Cardiac fibroblast (primary cell): ENCODE results near the gene CYB561D1.

ENCODE experiments used
- DNase-seq, 2 donors: peaks; one replicate each; pipeline versions ENCODE4 v3.0.0 to v3.0.0-alpha.2; 2010; ENCODE audit warnings: low read depth in 2 of 2
- H3K4me3 ChIP-seq, 2 donors: replicated peaks in 1 of 2; 1 replicate in 1 of 2; 2 replicates in 1 of 2; pipeline ENCODE4 v1.5.1; 2011; ENCODE audit warnings: low read depth in 2 of 2, low read length in 2 of 2, mild to moderate bottlenecking in 2 of 2, moderate library complexity in 1 of 2
- TF ChIP-seq, protein P1 (sequence below): IDR thresholded peaks from one replicate; pipeline ENCODE4 v1.5.1; 2011; ENCODE audit warnings: low read depth, mild to moderate bottlenecking, low read length, inconsistent platforms

The CYB561D1 gene

DNA sequence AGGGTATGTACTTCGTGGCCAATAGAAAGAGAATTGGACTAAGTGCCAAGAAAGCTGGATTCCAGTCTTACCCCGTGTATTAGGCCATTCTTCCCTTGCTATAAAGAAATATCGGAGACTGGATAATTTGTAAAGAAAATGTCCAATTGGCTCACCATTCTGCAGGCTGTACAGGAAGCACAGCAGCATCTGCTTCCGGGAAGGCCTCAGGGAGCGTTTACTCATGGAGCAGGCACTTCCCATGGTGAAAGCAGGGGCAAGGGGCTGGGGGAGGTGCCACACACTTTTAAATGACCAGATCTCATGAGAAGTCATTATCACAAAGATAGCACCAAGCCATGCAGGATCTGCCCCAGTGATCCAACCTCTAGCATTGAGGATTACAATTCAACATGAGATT lies 23.4 kb downstream of the CYB561D1 start:
- no peak overlapping the region for H3K4me3 ChIP-seq
- TF ChIP-seq, protein P1, sequence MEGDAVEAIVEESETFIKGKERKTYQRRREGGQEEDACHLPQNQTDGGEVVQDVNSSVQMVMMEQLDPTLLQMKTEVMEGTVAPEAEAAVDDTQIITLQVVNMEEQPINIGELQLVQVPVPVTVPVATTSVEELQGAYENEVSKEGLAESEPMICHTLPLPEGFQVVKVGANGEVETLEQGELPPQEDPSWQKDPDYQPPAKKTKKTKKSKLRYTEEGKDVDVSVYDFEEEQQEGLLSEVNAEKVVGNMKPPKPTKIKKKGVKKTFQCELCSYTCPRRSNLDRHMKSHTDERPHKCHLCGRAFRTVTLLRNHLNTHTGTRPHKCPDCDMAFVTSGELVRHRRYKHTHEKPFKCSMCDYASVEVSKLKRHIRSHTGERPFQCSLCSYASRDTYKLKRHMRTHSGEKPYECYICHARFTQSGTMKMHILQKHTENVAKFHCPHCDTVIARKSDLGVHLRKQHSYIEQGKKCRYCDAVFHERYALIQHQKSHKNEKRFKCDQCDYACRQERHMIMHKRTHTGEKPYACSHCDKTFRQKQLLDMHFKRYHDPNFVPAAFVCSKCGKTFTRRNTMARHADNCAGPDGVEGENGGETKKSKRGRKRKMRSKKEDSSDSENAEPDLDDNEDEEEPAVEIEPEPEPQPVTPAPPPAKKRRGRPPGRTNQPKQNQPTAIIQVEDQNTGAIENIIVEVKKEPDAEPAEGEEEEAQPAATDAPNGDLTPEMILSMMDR = no peak
- no peak for DNase-seq

DNA sequence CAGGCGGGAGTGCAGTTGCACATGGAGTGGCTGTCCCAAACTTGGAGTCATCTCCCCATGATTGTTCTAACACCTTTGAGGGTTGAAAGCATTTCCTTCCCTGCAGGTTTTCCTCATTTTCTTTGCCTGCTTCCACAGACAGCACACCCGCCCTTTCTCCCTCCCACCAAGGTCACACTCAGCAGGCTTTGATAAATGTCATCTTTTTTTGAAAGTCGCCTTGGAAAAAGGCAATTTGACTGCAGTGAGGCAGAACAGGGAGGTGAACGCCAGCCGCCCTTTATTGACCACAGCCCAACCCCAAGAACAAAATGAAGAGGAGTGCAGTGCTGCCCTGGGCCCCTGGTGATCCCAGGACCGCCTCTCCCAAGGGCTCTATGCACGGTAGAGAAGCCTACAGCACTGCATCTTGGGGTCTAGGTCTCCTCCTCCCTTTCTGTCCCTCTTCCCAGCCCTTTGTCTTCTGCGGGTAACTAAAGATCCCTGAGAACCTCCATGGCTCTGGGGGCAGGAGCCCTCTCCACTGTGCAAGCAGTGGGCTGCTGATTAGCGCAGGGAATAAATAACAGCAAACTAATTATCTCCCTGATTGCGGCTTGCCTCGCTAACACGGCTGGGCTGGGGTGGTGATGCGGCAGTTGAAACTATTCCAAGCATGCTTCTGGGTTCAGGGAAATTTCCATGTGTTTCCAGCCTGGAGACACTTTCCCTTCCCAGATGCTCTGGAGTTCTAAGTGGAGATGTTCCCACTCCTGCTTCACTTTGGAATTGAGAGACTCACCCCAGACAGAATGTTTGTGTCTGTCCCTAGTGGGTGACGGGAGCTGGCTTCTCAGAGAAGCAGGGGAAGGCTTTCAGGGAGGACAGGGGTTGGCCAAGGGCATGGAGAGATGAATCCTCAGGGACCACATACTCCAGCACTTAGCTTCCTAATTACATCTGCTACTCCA lies 27.4 kb downstream of the CYB561D1 start:
- DNase-seq = no peak
- TF ChIP-seq, protein P1 = no peak
- no peak overlapping the region for H3K4me3 ChIP-seq

GRCh38 chr1:109522026-109522425 lies 28.1 kb downstream of the CYB561D1 start:
- DNase-seq = no peak
- no peak overlapping the region for H3K4me3 ChIP-seq
- TF ChIP-seq, protein P1 = no peak

GRCh38 chr1:109523706-109524105 lies 29.8 kb downstream of the CYB561D1 start:
- no peak for DNase-seq
- TF ChIP-seq, protein P1 = no peak
- H3K4me3 ChIP-seq = no peak overlapping the region

DNA sequence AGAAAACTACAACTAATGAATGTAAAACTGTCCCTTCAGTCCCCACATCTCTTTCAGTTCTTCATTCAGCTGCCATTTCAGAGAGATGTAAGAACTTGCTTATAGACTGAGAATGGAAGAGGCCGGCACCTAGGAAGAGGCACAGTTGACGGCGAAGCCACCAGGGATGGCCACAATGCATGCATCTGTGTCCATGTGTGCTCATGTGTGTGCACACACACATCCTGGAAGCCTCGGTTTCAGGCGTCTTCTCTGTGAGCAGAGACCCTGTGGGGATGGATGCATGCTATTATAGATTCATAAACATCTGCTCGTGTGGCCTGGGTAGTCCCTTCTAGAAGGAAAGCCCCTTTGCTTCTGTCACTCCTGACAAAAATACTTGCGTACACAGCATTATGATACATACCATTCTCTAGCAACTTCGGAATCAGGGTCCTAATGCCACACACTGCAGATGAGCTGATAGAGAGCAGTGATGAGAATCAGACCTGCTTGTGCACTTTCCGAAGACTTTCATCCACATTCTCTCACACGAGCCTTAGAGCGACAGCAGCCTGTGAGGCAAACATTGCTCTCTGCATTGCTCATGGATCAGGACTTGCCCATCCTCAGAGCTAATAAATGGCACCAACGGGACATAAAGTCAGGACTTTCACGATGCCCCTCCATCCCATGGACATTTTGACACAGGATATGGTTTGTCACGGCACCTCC lies 33.4 kb downstream of the CYB561D1 start:
- DNase-seq = no peak
- H3K4me3 ChIP-seq = no peak overlapping the region
- TF ChIP-seq, protein P1 = no peak

DNA sequence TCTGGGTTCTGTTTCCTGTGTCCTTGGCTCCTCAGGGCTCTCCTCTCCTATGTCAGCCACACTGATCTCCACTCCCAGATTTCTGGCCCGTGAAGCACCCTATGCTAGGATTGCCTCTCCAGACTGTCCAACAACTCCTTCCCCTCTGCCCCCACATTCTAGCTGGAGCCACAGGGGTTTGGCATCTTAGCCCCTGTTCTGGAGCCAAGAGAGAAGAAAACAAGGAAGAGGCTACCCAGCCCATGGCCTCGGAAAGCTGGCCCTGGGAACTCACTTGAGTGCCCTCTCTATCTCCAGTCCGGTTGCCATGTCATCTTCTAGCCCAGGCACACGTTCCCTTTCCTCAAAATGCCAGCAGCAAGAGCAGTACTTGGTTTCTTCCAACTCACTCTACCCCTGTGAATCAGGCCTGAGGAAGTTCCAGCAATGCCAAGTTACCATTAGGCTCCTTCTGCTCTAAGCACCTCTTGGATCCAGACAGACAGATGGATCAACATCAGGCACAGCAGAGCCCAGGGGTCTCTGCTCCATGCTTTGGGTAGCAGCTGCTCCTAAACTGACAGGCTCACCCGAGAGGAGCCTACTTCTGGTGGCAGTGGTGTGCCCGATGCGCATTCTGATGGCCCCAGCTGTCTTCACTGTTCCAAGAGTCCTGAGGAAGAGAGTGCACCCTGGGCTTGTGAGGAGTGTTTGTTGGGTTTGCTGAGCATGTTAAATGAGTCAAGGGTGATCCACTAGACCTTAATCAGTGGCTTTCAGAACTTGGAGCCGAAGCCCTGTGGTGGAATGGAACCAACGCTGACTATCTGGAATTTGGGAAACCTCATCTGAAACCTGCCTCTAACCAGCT lies 34.2 kb downstream of the CYB561D1 start:
- TF ChIP-seq, protein P1 = no peak
- no peak for DNase-seq
- no peak overlapping the region for H3K4me3 ChIP-seq
